K562 (cell line): ENCODE results near the gene RPS2.

ENCODE experiments used
- CEBPB ChIP-seq: fragments of 450-650 bp; IDR thresholded peaks from 2 replicates; pipeline ENCODE4 v1.6.1; 2016; ENCODE audit warnings: missing genetic modification characterization, missing compliant biosample characterization
- CTCF ChIP-seq, 3 experiments: IDR thresholded peaks in 2 of 3; conservative IDR thresholded peaks in 1 of 3; 2 replicates each; pipeline ENCODE4 v1.5.1; 2011 to 2012; ENCODE audit warnings: low read length in 3 of 3, mild to moderate bottlenecking in 3 of 3, control low read depth in 2 of 3, improper control_type of control experiment in 1 of 3, inconsistent platforms in 1 of 3, low read depth in 1 of 3, mixed read lengths in 1 of 3, moderate library complexity in 1 of 3; ENCODE audit not compliant: insufficient read depth in 2 of 3
- ELF4 ChIP-seq: fragments of 450-650 bp; formaldehyde crosslinking; IDR thresholded peaks from 2 replicates; pipeline ENCODE4 v1.4.0; 2022; ENCODE audit warnings: missing genetic modification characterization
- IRF9 ChIP-seq: fragments of 450-650 bp; IDR thresholded peaks from 2 replicates; pipeline ENCODE4 v1.6.1; 2016; ENCODE audit warnings: missing biosample characterization, missing genetic modification characterization
- NR2C2 ChIP-seq, 2 experiments: fragments of 200-800 bp in 1 of 2; sonication (Bioruptor generic) in 1 of 2; sonication (generic) in 1 of 2; formaldehyde crosslinking in 1 of 2; IDR thresholded peaks; 2 replicates each; pipeline versions ENCODE4 v1.6.1 to v1.8.0; 2016 to 2022; ENCODE audit warnings: mild to moderate bottlenecking in 1 of 2, missing compliant biosample characterization in 1 of 2, missing genetic modification characterization in 1 of 2, missing genetic modification reagents in 1 of 2
- POLR2A ChIP-seq: fragments of 450-650 bp; conservative IDR thresholded peaks from 2 replicates; pipeline ENCODE4 v1.6.1; 2016
- RCOR1 ChIP-seq, 2 experiments: IDR thresholded peaks; 2 replicates each; pipeline ENCODE4 v1.6.1; 2012; ENCODE audit warnings: low read depth in 2 of 2, low read length in 2 of 2, borderline replicate concordance in 1 of 2, improper control_type of control experiment in 1 of 2
- TAL1 ChIP-seq: fragments of 450-650 bp; IDR thresholded peaks from 2 replicates; pipeline ENCODE4 v1.6.1; 2016; ENCODE audit warnings: mild to moderate bottlenecking
- TBL1XR1 ChIP-seq, 2 experiments: IDR thresholded peaks; 2 replicates each; pipeline ENCODE4 v1.6.1; 2012; ENCODE audit warnings: improper control_type of control experiment in 2 of 2, low read length in 2 of 2, mild to moderate bottlenecking in 1 of 2
- TCF3 ChIP-seq: sonication (generic); formaldehyde crosslinking; IDR thresholded peaks from 2 replicates; pipeline ENCODE4 v1.4.0; 2020; ENCODE audit warnings: mild to moderate bottlenecking, missing genetic modification reagents
- ZNF282 ChIP-seq: sonication (generic); formaldehyde crosslinking; IDR thresholded peaks from 2 replicates; pipeline ENCODE4 v1.8.1; 2023; ENCODE audit warnings: missing genetic modification reagents
- ZNF609 ChIP-seq: sonication (generic); formaldehyde crosslinking; IDR thresholded peaks from 2 replicates; pipeline ENCODE4 v1.8.1; 2023; ENCODE audit warnings: missing genetic modification reagents, mild to moderate bottlenecking, borderline replicate concordance
- ZNF639 ChIP-seq, 2 experiments: fragments of 200-800 bp in 1 of 2; sonication (Bioruptor generic) in 1 of 2; sonication (generic) in 1 of 2; formaldehyde crosslinking in 1 of 2; IDR thresholded peaks in 1 of 2; conservative IDR thresholded peaks in 1 of 2; 2 replicates each; pipeline versions ENCODE4 v1.5.0 to v1.6.1; 2016 to 2020; ENCODE audit warnings: missing compliant biosample characterization in 1 of 2, missing genetic modification characterization in 1 of 2, missing genetic modification reagents in 1 of 2
- TF ChIP-seq, protein P1 (sequence below): fragments of 250-450 bp; sonication (Bioruptor Pico); IDR thresholded peaks from 2 replicates; pipeline ENCODE4 v1.8.0; 2022; ENCODE audit warnings: moderate library complexity, mild to moderate bottlenecking, inconsistent platforms

GRCh38 chr16:1929105-1929504, 35.5 kb downstream of the RPS2 start:
- TF ChIP-seq IRF9 (tag) = no peak
- TF ChIP-seq POLR2A = no peak
- no peak for TF ChIP-seq ELF4 (CRISPR knock-in tag)
- no peak for TF ChIP-seq RCOR1 (IDR thresholded peaks at IDR 0.05; ENCODE audit: borderline replicate concordance in 1 of 2, low read depth in 2 of 2, low read length in 2 of 2)
- no peak for TF ChIP-seq CTCF (IDR thresholded peaks at IDR 0.05 in 2 of 3, conservative IDR thresholded peaks at IDR 0.05 in 1 of 3; ENCODE audit: insufficient read depth in 2 of 3, low read depth in 1 of 3, low read length in 3 of 3)
- no peak for TF ChIP-seq TBL1XR1 (IDR thresholded peaks at IDR 0.05; ENCODE audit: low read length in 2 of 2)
- no peak for TF ChIP-seq NR2C2 (CRISPR knock-in tag; IDR thresholded peaks at IDR 0.05)
- no peak for TF ChIP-seq NR2C2 (tag; IDR thresholded peaks at IDR 0.05)
- TF ChIP-seq CEBPB = no peak
- TF ChIP-seq ZNF609 (CRISPR knock-in tag) = no peak
- no peak for TF ChIP-seq TCF3 (CRISPR knock-in tag)
- no peak for TF ChIP-seq ZNF282
- TF ChIP-seq ZNF639 (CRISPR knock-in tag; conservative IDR thresholded peaks at IDR 0.05 in 1 of 2, IDR thresholded peaks at IDR 0.05 in 1 of 2) = no peak
- TF ChIP-seq, protein P1, sequence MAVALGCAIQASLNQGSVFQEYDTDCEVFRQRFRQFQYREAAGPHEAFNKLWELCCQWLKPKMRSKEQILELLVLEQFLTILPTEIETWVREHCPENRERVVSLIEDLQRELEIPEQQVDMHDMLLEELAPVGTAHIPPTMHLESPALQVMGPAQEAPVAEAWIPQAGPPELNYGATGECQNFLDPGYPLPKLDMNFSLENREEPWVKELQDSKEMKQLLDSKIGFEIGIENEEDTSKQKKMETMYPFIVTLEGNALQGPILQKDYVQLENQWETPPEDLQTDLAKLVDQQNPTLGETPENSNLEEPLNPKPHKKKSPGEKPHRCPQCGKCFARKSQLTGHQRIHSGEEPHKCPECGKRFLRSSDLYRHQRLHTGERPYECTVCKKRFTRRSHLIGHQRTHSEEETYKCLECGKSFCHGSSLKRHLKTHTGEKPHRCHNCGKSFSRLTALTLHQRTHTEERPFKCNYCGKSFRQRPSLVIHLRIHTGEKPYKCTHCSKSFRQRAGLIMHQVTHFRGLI (CRISPR knock-in tag) = no peak
- TF ChIP-seq TAL1 = no peak
